GM21717 (cell line): Measurements from ENCODE around the gene SMAD9.
A peak's percentile ranks its signal among the peaks of the same experiment; 100 is the strongest.

Experiments
- ATAC-seq: cut with Tn5 transposase; IDR thresholded peaks from one replicate; pipeline ENCODE4 v1.9.1; 2021; ENCODE audit warnings: mild to moderate bottlenecking, moderate library complexity; ENCODE audit not compliant: unreplicated experiment

SMAD9 gene

DNA sequence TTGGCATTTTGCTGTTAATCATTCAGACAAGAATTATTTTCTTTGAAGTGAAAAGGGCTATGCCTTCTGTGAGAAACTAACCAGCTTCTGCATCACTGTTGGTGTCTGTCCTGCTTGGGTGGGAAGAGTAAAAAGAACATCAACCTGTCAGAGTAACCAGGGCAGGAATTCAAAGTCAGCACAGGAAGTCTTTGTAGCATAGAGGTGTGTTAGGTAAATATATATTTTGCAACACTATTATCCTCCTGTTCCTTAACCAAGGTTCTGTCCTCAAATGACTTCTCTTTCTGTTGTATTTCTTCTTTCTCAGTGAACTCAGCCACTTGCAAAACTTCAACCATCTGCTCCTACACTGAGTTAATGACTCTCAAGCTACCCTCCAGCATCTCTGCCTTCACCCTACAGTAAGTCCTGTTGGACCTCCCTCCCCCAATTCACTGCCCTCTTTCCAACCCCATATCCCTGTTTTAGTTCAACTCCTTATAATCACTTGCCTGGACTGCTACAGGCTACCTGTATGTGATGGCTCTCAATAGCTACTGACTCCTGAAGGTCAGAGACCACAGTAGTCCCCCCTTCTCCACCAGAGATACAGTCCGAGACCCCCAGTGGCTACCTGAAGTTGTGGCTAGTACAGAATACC lies 49.9 kb downstream of the SMAD9 start:
- no peak for ATAC-seq

DNA sequence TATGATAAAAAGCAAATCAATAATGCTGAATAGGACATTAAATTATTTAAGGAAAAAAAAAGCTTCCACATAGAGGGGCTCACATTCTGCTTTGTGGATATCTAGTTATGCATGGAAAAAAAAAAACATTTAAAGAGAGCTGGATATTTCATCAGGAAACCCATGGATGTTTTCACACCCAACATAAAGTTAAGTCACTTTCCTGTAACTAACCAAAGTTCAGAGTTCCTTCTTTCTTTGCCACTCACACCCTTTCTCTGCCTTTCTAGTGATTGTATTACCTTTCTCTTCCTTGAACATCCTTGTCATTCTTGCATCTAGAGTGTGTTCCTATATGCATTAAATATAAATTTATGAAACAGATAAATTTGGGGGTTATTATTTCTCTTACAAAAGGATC lies 53.8 kb downstream of the SMAD9 start:
- no peak for ATAC-seq

DNA sequence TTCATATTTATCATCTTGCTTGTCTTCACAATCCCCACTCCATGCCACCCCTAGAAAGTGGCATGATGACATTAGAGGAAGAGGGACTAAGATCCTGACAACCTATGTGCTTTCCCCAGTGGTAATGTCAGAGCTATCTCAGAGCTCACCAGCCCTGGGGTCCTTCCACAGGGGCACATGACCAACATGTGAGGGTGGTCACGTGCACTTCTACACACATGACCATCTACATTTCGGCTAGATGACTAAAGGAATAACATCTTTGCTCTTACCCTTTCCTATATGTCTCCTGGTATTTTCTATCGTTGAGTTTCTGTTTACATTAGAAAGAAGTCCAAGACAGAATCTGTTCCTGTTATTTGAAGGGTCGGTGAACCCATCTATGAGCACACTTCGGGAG lies 54.8 kb downstream of the SMAD9 start:
- ATAC-seq: no peak

DNA sequence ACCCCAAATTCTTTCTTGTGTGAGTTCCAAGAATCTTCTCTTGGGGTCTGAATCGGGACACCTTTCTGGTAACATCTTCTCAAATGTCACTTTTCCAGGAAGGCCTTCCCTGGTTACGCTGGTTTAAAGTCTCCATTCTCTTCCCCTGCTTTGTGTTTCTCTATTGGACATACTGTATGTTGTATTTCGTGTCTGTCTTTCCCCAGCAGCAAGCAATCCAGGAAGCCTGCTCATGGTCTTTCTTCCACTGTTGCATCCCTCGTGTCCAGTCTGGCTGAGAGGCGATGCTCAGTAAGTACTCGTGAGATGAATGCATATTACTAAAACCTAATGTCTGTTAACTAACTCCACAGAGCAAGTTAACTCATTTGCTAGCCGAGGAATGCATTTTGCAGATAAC lies 57.3 kb downstream of the SMAD9 start:
- no peak for ATAC-seq

DNA sequence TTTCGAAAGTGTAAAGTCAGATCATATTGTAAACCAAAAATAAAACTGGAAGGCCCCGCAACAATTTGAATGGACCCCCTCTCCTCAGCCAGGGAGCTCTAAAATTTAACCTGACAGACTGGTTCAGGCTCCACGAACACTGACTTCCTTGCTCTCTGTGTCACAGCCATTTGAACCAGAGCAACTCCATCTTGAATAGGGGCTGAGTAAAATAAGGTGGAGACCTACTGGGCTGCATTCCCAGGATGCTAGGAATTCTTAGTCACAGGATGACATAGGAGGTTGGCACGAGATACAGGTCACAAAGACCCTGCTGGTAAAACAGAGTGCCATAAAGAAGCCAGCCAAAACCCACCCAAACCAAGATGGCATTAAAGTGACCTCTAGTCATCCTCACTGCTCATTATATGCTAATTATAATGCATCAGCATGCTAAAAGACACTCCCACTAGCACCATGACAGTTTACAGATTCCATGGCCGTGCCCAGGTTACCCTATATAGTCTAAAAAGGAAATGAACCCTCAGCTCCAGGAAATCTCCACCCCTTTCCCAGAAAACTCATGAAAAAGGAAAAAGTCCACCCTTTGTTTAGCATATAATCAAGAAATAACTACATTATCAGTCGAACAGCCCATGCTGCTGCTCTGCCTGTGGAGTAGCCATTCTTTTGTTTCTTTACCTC lies 57.9 kb downstream of the SMAD9 start:
- no peak for ATAC-seq

DNA sequence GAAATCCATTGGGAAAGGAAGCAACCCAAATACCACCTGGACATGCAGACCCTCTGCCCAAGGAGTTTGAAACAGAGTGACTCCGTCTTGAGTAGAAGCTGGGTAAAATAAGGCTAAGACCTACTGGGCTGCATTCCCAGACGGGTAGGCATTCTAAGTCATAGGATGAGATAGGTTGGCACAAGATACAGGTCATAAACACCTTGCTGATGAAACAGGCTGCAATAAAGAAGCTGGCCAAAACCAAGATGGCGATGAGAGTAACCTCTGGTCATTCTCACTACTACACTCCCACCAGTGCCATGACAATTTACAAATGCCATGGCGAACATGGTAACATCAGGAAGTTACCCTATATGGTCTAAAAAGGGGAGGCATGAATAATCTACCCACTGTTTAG lies 60.8 kb downstream of the SMAD9 start:
- ATAC-seq: no peak

DNA sequence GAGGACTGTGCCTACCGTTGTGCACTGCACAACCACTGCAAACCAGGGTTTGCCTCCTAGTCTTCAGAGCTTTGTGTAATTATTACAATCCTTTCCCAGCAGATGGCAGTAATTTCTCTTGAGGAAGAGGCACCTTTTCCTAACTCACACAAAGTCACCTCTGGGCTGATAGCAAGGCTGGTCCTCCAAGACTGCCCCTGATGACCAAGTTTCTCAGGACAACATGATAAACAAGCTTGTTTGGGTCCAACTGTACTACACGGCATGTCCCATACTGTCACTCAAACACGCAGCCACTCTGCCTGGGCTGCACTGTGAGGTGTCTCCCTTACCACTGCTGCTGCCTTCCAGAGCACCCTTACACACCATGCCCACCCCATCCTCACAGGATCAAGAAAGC lies 61.7 kb downstream of the SMAD9 start:
- no peak for ATAC-seq

DNA sequence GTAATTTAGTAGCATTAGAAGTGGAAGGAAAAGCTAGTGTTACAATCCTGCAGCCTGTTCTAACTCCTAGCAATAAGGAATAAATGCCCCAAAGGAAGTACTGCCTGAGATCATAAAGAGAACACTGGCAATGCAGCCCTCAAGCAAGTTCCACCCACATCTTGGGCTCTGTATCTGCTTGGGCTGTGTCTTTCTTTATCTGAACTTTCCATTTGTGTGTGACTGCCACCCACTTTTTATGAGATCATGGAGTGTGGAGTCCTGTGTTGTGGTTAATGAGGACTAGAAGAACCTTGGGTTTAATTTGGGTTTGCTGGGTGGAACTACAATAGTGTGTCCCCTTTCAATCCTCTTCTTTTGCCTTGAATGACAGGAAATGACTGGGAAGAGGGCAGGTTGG lies 62.8 kb downstream of the SMAD9 start:
- ATAC-seq: no peak

DNA sequence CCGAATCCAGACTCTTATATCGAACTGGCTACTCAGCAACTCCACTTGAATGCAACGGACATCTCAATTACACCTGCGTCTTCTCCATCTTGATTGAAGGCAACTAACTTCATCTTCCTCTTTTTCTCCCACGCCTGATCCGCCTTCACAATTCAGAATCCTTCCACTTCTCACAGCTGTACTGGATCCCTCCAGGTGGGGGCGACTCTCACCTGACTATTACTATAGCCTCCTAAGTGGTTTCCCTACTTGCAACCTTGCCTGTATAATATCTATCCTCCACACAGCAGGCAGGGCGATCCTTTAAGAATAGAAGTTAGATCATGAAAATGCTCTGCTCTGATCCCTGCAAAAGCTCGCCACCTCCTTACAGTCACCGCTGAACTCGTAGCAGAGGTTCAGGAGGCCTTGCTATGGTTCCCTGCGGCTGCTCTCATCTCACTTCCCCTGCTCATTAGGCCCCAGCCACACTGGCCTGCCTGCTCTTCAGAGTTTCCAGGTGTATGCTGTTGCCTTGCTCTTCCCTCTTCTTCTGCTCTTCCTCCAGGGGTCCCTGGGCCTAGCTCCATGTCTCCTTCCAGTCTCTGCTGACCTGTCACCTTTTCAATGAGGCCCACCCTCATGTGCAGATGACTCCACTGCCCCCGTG lies 69.1 kb downstream of the SMAD9 start:
- ATAC-seq: no peak

DNA sequence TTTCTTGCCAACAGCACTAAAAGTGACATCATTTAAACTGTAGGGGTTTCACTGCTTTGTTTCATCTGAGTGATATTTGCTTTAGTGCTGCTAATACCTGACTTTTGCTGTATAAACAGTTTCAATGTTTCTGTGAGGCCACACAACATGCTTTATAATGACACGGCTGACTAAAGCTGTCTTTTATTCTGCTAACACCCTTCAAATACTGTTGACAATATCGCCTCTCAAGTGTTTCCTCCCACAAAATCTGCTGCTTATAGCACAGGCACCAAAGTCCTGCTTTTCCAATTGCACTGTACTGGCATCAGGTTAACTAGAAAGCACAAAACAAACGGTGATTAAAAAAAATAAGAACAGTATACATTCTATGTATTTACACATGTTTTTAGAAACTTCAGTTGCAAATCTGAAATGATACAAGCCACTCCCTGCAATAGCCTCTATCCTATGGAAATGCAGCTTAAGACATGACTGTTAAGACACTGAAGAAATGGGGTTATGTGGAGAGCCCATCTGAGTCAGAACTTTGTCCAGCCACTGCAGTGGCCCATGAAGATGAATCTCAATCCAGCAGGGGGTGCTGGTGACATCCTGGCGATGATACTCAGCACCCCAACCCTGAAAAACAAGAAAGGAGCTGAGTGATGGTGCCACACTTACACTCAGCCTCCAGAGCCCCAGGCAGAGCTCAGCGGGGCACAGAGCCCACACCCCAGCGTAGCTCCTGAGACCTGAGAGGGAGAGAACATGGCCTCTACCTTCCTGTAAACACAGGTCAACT lies 71.6 kb downstream of the SMAD9 start:
- no peak for ATAC-seq

DNA sequence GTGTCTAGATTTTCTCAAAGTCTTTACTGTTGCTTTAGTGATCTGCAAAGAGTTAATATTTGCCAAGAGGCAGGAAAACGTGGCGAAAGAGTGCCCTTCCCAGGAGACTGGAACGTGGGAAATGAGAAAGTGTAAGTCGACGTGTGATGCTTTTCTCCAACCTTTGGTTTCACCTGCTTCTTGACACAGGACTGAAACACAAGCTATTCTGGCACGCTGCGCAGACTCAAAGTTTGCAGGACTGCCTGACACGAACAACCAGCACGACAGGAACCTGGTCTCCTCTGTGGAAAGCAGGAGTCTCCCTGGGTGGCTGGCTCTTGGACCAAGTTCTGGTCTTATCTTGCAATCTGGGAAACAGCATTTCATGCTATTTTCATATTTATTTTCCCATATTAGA lies 72.4 kb downstream of the SMAD9 start:
- ATAC-seq: no peak

DNA sequence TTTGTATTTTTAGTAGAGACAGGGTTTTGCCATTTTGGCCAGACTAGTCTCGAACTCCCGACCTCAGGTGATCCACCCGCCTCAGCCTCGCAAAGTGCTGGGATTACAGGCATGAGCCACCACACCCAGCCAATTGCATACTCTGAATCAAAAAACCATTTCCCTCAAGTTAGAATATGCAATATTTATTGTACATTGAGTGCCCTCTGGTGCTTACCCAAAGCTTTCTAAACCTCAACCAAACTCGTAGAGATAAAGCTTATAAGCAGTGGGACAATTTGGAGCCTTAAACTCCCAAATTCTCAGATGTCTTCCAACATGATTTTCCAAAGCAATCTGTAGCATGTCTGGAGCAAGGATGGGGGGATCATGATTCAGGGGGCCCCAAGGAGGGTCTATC lies 78.6 kb downstream of the SMAD9 start:
- ATAC-seq: no peak

DNA sequence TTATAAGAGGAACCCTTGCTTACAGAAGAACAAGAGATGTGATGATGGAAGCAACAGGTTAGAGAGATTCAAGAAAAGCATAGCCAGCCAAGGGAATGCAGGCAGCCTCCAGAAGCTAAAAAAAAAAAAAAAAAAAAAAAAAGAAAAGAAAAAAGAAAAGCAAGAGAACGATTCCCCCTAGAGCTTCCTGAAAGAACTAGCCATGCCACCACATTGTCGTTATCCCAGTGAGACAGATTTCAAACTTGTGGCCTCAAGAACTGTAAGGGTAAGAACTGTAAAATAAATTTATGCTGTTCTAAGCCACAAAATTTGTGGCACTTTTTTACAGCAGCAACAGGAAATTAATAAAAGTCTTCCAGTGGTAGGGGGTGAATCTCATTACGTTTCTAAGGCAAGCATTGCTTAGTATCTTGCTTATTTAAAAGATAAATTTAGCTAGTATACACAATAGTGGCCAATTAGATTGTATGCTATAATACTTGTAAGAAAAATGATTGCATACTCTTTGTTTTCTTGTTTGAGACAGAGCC lies 79.3 kb downstream of the SMAD9 start:
- ATAC-seq: no peak

DNA sequence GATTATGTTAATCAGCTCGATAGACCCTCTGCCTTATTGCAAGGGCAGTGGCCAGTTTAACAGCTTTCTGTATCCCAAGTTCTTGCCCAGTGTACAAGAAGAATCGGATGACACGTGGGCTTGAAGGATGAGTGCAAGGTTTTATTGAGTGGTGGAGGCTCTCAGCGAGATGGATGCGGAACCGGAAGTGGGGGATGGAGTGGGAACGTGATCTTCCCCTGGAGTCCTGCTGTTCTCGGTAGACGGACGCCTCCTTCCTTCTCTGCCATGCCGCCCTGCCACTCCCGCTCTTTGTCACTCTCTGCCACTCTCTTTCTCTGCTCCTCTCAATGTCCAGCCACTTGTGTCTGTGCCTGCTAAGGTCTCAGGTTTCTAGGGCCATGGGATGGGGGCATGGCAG lies 80.1 kb downstream of the SMAD9 start:
- no peak for ATAC-seq

DNA sequence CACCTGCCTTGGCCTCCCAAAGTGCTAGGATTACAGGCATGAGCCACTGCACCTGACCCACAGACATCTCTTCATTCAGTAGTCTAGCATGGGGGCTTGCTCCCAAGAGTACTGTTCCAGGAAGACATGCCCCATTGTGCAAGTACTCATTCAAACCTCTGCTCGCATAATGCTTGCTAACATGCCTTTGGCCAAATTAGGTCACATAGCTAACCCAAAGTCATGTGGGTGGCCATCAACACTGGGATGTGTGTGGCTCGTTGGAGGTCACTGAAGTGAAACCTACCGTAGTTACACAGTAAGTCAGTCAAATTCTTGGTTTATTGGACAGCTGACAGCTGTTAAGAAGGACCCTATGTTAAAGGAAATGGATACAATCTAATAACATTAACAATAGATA lies 80.8 kb downstream of the SMAD9 start:
- no peak for ATAC-seq

DNA sequence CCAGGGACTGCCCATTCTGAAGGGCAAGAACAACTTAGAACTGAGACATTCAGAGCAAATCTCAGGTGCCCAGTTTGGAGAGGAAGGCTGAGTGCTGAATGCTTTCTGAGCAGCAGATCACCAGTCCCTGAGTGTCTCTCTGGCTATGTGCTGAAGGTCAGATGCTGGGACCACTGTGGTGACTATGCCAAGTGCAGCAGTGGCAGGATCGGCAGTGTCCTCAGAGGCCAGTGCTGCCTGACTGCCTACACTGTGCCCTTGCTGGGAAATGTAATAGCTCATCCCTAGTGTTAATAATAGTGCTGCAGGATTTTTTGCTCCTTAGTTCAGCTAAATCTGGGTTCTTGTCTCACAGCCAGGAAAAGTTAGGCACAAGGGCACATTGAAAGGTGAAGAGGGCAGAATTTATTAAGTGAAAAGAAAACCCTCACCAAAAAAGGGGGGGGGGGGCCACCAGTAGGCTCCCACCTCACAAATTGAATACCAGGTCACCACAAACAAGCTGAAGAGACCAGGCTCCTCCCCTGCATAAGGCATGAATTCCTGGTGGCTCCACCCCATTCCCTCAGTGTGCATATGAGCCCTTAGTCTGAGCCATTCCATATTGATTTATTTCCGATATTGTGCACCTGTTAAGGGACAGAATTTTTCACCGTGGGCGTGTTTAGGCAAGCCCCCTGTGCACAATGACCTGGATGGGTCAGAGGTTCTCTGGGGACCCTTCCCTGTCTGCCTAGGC lies 82.5 kb downstream of the SMAD9 start:
- ATAC-seq: no peak

DNA sequence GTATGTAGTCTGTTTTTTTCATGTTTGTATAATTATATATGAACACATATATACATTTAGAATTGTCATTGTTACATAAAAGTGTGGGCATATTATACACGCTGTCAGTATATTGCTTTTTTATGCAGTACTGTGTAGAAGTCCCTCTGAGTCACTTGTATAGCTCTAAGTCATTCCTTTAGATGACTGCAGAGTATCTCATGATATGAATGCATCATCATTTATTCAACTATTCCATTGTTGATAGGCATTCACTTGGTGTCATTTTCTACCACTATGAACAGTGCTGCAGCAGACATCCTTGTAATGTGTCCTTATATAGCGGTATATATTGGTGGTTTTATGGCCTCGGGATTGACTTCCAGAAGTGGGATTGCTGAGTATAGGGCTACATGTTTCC lies 85.7 kb downstream of the SMAD9 start:
- no peak for ATAC-seq

DNA sequence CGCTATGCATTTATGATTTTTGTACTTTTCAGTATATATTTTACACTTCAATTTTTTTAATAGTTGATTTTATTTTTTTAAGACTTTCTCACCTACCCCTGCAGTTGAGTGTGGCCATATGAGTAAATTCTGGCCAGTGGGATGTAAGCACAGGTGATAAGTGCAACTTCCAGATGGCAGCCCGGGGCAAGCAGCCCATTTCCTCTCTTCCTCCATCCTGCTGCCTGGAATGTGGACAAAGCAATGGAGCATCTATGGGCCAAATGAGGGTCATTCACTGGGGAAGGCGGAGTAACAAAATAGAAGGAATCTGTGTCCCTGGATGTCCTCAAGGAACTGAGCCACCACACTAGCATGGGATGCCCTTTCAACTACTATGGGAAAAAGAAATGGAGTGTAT lies 88.7 kb downstream of the SMAD9 start:
- ATAC-seq: no peak

DNA sequence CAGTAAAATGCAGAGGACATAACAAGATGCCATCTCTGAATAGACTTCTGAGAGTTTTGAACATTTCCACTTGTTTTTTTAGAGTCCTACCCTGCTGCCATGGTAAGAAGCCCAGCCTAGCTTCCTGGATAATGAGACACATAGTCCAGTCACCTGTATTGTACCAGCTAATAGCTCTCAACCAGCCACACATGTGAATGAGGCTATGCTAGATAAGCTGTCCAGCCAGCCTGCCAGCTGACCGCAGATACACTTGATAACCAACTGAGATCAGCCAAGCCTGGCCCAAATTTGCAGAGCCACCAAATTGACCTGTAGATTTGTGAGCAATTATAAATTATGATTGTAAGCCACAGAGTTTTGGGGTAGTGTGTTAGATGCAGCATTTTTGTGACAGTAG lies 90.3 kb downstream of the SMAD9 start:
- no peak for ATAC-seq

DNA sequence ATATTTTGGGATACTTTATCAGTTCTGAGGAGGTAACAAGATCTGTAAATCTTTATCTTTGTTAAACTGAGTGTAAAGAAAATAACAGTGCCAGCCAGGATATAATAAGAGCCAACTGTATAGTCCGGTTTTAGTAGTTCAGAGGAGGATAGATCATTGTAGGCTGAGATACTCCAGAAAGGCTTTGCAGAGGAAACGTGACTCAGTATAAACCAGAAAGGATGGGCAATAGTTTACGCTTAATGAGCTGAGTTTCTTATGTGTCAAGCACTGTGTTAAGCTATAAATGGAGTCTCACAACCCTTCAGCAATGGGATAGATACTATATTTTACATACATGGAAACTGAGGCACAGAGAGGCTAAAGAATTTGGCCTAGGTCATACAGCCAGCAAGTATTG lies 97.3 kb downstream of the SMAD9 start:
- ATAC-seq: no peak

DNA sequence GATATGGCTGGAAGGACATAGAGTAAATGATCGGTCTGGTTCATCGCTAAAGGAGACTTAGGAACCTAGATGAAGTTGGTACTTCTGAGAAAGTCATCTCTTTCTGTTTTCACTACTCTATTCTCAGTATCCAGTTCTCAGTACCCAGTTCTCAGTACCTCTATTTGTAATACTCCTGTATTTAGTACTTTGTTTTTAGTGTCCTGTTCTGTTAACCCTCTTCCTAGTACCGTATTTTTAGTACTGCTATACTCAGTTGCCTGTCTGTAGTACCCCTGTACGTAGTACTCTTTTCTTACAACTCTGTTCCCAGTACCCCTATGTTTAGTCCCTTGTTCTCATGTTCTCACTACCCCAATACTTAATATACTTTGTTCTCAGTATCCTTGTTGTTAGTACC lies 99.8 kb downstream of the SMAD9 start:
- peak; percentile 70 for ATAC-seq
